GM23338 (cell line): Measurements from ENCODE around the gene GNB3. TPM values are rescaled to one million over a fixed set of nuclear protein-coding genes. Genes with fewer than 3 reads are reported as not detected.
"Not testable (repeated sequence)": the region's sequence is repeated elsewhere in the genome, so short reads cannot be mapped to it uniquely, and the experiment has no call there.

Experiments
- ATAC-seq: fragments of 200-7000 bp; cut with Tn5 transposase; 3 replicates; pipeline ENCODE4 v1.9.1; 2020
- DNase-seq: peaks from one replicate; pipeline ENCODE4 v3.0.0-alpha.2; 2015; ENCODE audit warnings: low spot score
- H2AFZ ChIP-seq: fragments of 200-600 bp; sonication (generic); 2 replicates; pipeline ENCODE4 v1.8.0; 2016; ENCODE audit warnings: antibody characterized with exemption, mild to moderate bottlenecking, moderate library complexity
- H3F3A ChIP-seq: fragments of 200-600 bp; sonication (generic); replicated peaks from 2 replicates; pipeline ENCODE4 v1.8.0; 2017; ENCODE audit warnings: antibody characterized with exemption, mixed run types, low read depth
- H3K27ac ChIP-seq: fragments of 200-600 bp; sonication (generic); 2 replicates; pipeline ENCODE4 v1.6.1; 2016; ENCODE audit warnings: low read depth
- H3K27me3 ChIP-seq: fragments of 200-600 bp; sonication (generic); 2 replicates; pipeline ENCODE4 v1.8.0; 2016; ENCODE audit warnings: mild to moderate bottlenecking, mixed run types, moderate library complexity; ENCODE audit not compliant: insufficient read depth
- H3K36me3 ChIP-seq: fragments of 200-600 bp; sonication (generic); 2 replicates; pipeline ENCODE4 v1.8.0; 2016; ENCODE audit warnings: mild to moderate bottlenecking; ENCODE audit not compliant: insufficient read depth
- H3K4me1 ChIP-seq: fragments of 200-600 bp; sonication (generic); 2 replicates; pipeline ENCODE4 v1.8.0; 2016; ENCODE audit warnings: mild to moderate bottlenecking, moderate library complexity; ENCODE audit not compliant: insufficient read depth
- H3K4me2 ChIP-seq: fragments of 200-600 bp; sonication (generic); 2 replicates; pipeline ENCODE4 v1.7.1; 2017; ENCODE audit warnings: mixed run types
- H3K4me3 ChIP-seq: fragments of 200-600 bp; sonication (generic); 2 replicates; pipeline ENCODE4 v1.6.1; 2016; ENCODE audit warnings: mixed run types
- H3K79me2 ChIP-seq: fragments of 200-600 bp; sonication (generic); replicated peaks from 2 replicates; pipeline ENCODE4 v1.8.0; 2017; ENCODE audit warnings: mild to moderate bottlenecking; ENCODE audit not compliant: insufficient read depth
- H3K9me2 ChIP-seq: fragments of 200-600 bp; sonication (generic); 2 replicates; pipeline ENCODE4 v1.8.0; 2017; ENCODE audit not compliant: insufficient read depth
- H4K20me1 ChIP-seq: fragments of 200-600 bp; sonication (generic); replicated peaks from 2 replicates; pipeline ENCODE4 v1.8.0; 2017; ENCODE audit warnings: mild to moderate bottlenecking; ENCODE audit not compliant: insufficient read depth
- H3K27ac Mint-ChIP-seq: 2 replicates; pipeline ENCODE4 v1.8.0; 2020; ENCODE audit warnings: inconsistent platforms, mild to moderate bottlenecking, moderate library complexity, mixed read lengths
- H3K27me3 Mint-ChIP-seq: 3 replicates; pipeline ENCODE4 v1.8.0; 2022; ENCODE audit warnings: low read depth, mild to moderate bottlenecking, moderate library complexity, mixed read lengths, inconsistent platforms; ENCODE audit not compliant: insufficient read depth, poor library complexity
- H3K36me3 Mint-ChIP-seq: 3 replicates; pipeline ENCODE4 v1.8.0; 2021; ENCODE audit warnings: low read depth, mild to moderate bottlenecking, inconsistent platforms, moderate library complexity, mixed read lengths
- H3K4me1 Mint-ChIP-seq: 3 replicates; pipeline ENCODE4 v1.8.0; 2020; ENCODE audit warnings: mild to moderate bottlenecking, inconsistent platforms, mixed read lengths
- H3K4me3 Mint-ChIP-seq: 3 replicates; pipeline ENCODE4 v1.8.0; 2021; ENCODE audit warnings: moderate library complexity, mild to moderate bottlenecking, inconsistent platforms, mixed read lengths
- H3K9me3 Mint-ChIP-seq: 3 replicates; pipeline ENCODE4 v1.8.0; 2020; ENCODE audit warnings: moderate library complexity, mild to moderate bottlenecking, inconsistent platforms, mixed read lengths
- CREB1 ChIP-seq: fragments of 250-450 bp; sonication (Bioruptor Pico); IDR thresholded peaks from 2 replicates; pipeline ENCODE4 v1.5.0; 2020; ENCODE audit warnings: low read depth, mild to moderate bottlenecking, moderate library complexity
- EZH2phosphoT487 ChIP-seq: fragments of 200-600 bp; sonication (generic); IDR thresholded peaks from one replicate; pipeline ENCODE4 v1.8.1; 2018; ENCODE audit warnings: antibody characterized with exemption; ENCODE audit not compliant: unreplicated experiment
- JUNB ChIP-seq: IDR thresholded peaks from one replicate; pipeline ENCODE4 v1.6.1; 2016; ENCODE audit warnings: antibody characterized with exemption; ENCODE audit not compliant: unreplicated experiment
- NANOG ChIP-seq: IDR thresholded peaks from 2 replicates; pipeline ENCODE4 v1.6.1; 2016; ENCODE audit warnings: antibody characterized with exemption, borderline replicate concordance
- POLR2AphosphoS5 ChIP-seq: IDR thresholded peaks from 2 replicates; pipeline ENCODE4 v1.6.1; 2016; ENCODE audit warnings: antibody characterized with exemption, low read depth
- STAT1 ChIP-seq: IDR thresholded peaks from one replicate; pipeline ENCODE4 v1.6.1; 2016; ENCODE audit warnings: antibody characterized with exemption; ENCODE audit not compliant: unreplicated experiment
- ZNF114 ChIP-seq: fragments of 250-450 bp; sonication (Bioruptor Pico); IDR thresholded peaks from 2 replicates; pipeline ENCODE4 v1.5.0; 2020; ENCODE audit warnings: mild to moderate bottlenecking, moderate library complexity
- ZNF462 ChIP-seq: fragments of 250-450 bp; sonication (Bioruptor Pico); IDR thresholded peaks from 2 replicates; pipeline ENCODE4 v1.5.0; 2020; ENCODE audit warnings: mild to moderate bottlenecking, moderate library complexity
- polyA plus RNA-seq: library from polyadenylated mRNA; unstranded; fragments of >200 nt; fragmentation: Nextera tagmentation; extraction: Ambion mirVana; gene quantifications from 2 replicates; pipeline ENCODE4 v1.2.1, GENCODE V29; 2016
- total RNA-seq: library from RNA; depleted of rRNA; stranded (reverse); fragments of >200 nt; shearing (Covaris generic); gene quantifications from 2 replicates; pipeline ENCODE4 v1.2.3, GENCODE V29; 2014
- TF ChIP-seq, protein P1 (sequence below): IDR thresholded peaks from 2 replicates; pipeline ENCODE4 v1.6.1; 2016; ENCODE audit warnings: antibody characterized with exemption

GNB3 gene
- total and polyA plus RNA-seq, 2 experiments from 2014 or later, result 5.4 to 8.2 TPM

- H3F3A ChIP-seq, result peaks cover 26% of the 10 kb centered on the region
- H3K9me2 ChIP-seq, result no peaks in the 10 kb centered on the region
- Mint-ChIP-seq H3K36me3 (no peaks in the 10 kb centered on the region), H3K4me1 (peaks cover 14% of the 10 kb centered on the region), H3K27ac (peak overlapping the region; percentile 94), H3K4me3 (peak overlapping the region; percentile 71), H3K9me3 (no peaks in the 10 kb centered on the region; the same call in 1 of the 3 replicates), H3K27me3 (peaks cover 19% of the 10 kb centered on the region)
- H4K20me1 ChIP-seq, result no peaks in the 10 kb centered on the region
- peaks cover 26% of the 10 kb centered on the region for H3K4me1 ChIP-seq
- H3K4me2 ChIP-seq, result peak overlapping the region; percentile 78
- DNase-seq (no peak), ATAC-seq (peak; percentile 5)
- H3K36me3 ChIP-seq, result no peaks in the 10 kb centered on the region
- no peak for TF ChIP-seq POLR2AphosphoS5
- TF ChIP-seq, protein P1, sequence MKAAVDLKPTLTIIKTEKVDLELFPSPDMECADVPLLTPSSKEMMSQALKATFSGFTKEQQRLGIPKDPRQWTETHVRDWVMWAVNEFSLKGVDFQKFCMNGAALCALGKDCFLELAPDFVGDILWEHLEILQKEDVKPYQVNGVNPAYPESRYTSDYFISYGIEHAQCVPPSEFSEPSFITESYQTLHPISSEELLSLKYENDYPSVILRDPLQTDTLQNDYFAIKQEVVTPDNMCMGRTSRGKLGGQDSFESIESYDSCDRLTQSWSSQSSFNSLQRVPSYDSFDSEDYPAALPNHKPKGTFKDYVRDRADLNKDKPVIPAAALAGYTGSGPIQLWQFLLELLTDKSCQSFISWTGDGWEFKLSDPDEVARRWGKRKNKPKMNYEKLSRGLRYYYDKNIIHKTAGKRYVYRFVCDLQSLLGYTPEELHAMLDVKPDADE, result 0 out of 2 replicates have a peak, but pooled peaks have one; percentile 3
- peak overlapping the region; percentile 82 for H3K27ac ChIP-seq
- H3K4me3 ChIP-seq, result peak overlapping the region; percentile 54
- no peaks in the 10 kb centered on the region for H3K27me3 ChIP-seq
- H2AFZ ChIP-seq, result peak overlapping the region; percentile 30; the same call in 1 of the 2 replicates
- H3K79me2 ChIP-seq, result no peaks in the 10 kb centered on the region
Measured at GRCh38 chr12:6891646-6892001, 50.9 kb downstream of the GNB3 start.

DNA sequence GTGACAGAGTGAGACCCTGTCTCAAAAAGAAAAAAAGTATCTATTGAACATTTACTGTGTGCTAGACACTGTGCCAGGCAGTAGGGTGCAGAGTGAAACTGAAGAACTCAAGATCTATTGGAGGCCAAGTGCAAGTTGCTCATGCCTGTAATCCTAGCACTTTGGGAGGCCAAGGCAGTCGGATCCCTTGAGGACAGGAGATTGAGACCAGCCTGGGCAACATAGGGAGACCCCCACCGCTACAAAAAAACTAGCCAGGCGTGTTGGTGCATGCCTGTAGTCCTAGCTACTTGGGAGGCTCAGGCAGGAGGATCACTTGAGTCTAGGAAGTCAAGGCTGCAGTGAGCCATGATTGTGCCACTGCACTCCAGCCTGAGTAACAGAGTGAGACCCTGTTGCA is 52.0 kb downstream of the GNB3 start:
- not testable (repeated sequence) for H2AFZ ChIP-seq, H4K20me1 ChIP-seq, H3K27ac Mint-ChIP-seq, H3K36me3 Mint-ChIP-seq, ATAC-seq, DNase-seq, H3K79me2 ChIP-seq, H3K4me2 ChIP-seq, H3K9me2 ChIP-seq, H3K36me3 ChIP-seq, H3K9me3 Mint-ChIP-seq, H3K27ac ChIP-seq, H3K27me3 ChIP-seq, H3K4me3 ChIP-seq
- peaks cover 21% of the 10 kb centered on the region for H3K27me3 Mint-ChIP-seq
- peaks cover 15% of the 10 kb centered on the region for H3K4me1 ChIP-seq
- H3K4me1 Mint-ChIP-seq, result peaks cover 14% of the 10 kb centered on the region
- H3F3A ChIP-seq, result peaks cover 26% of the 10 kb centered on the region
- H3K4me3 Mint-ChIP-seq, result 0 out of 3 replicates have a peak overlapping the region, but pooled peaks have one; percentile 23

DNA sequence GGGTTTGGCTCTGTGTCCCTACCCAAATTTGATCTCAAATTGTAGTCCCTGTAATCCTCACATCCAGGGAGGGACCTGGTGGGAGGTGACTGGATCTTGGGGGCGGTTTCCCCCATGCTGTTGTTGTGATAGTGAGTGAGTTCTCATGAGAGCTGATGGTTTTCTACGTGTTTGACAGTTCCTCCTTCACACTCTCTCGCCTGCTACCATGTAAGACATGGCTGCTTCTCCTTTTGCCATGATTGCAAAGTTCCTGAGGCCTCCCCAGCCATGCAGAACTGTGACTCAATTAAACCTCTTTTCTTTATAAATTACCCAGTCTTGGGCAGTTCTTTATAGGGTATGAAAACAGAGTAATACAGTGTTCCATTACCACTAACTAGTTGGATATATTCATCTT is 53.6 kb downstream of the GNB3 start:
- no peaks in the 10 kb centered on the region for H3K27me3 ChIP-seq
- Mint-ChIP-seq H3K4me1 (peaks cover 9% of the 10 kb centered on the region; the same call in 2 of the 3 replicates), H3K27ac (no peak overlapping the region), H3K4me3 (no peak overlapping the region), H3K36me3 (no peaks in the 10 kb centered on the region), H3K9me3 (no peaks in the 10 kb centered on the region; the same call in 1 of the 3 replicates), H3K27me3 (peaks cover 18% of the 10 kb centered on the region)
- no peak overlapping the region for H3K4me2 ChIP-seq
- H3F3A ChIP-seq, result peaks cover 16% of the 10 kb centered on the region
- DNase-seq (no peak), ATAC-seq (no peak)
- 0 out of 2 replicates have a peak, but pooled peaks cover 6% of the 10 kb centered on the region for H3K4me1 ChIP-seq
- no peaks in the 10 kb centered on the region for H3K9me2 ChIP-seq
- no peak overlapping the region for H3K4me3 ChIP-seq
- no peak overlapping the region for H3K27ac ChIP-seq
- H2AFZ ChIP-seq, result no peak overlapping the region
- H3K36me3 ChIP-seq, result no peaks in the 10 kb centered on the region
- H4K20me1 ChIP-seq, result no peaks in the 10 kb centered on the region
- no peaks in the 10 kb centered on the region for H3K79me2 ChIP-seq
- TF ChIP-seq ZNF462 (CRISPR knock-in tag) (no peak), CREB1 (no peak), JUNB (no peak), ZNF114 (no peak), POLR2AphosphoS5 (no peak), EZH2phosphoT487 (no peak), NANOG (no peak), STAT1 (no peak)
- TF ChIP-seq, protein P1, result no peak
